Activated T-helper 17 cell treated with anti-CD3 and anti-CD28 coated beads, Interleukin-2, amount 50 U/mL, for 72 hours (primary cell): Measurements from ENCODE around the gene PNCK. TPM values are rescaled to one million over a fixed set of nuclear protein-coding genes. Genes with fewer than 3 reads are reported as not detected.
"Not testable (repeated sequence)": the region's sequence is repeated elsewhere in the genome, so short reads cannot be mapped to it uniquely, and the experiment has no call there.

Experiments used
- ATAC-seq: fragments of 150-1000 bp; cut with Tn5 transposase; replicated peaks from 2 replicates; pipeline ENCODE4 v1.10.0; 2021; ENCODE audit warnings: mild to moderate bottlenecking, moderate library complexity
- H3K27ac Mint-ChIP-seq: one replicate; pipeline ENCODE4 v1.8.0; 2022; ENCODE audit warnings: mixed read lengths
- H3K27me3 Mint-ChIP-seq: one replicate; pipeline ENCODE4 v1.8.0; 2022; ENCODE audit warnings: mixed read lengths
- H3K36me3 Mint-ChIP-seq: one replicate; pipeline ENCODE4 v1.8.0; 2022; ENCODE audit warnings: low read depth, mild to moderate bottlenecking, mixed read lengths
- H3K4me1 Mint-ChIP-seq: one replicate; pipeline ENCODE4 v1.8.0; 2022; ENCODE audit warnings: mixed read lengths
- H3K4me3 Mint-ChIP-seq: one replicate; pipeline ENCODE4 v1.8.0; 2022; ENCODE audit warnings: mild to moderate bottlenecking, mixed read lengths
- H3K9me3 Mint-ChIP-seq: one replicate; pipeline ENCODE4 v1.8.0; 2022; ENCODE audit warnings: mixed read lengths
- total RNA-seq, 2 donors: library from RNA; stranded (reverse); gene quantifications; one replicate each; pipeline ENCODE4 v1.2.3, GENCODE V29; 2022

The PNCK gene
- 10 to 100 TPM in 1 of 2 donors, 1 to 10 TPM in 1; 1.6 to 16.7 TPM for total RNA-seq

DNA sequence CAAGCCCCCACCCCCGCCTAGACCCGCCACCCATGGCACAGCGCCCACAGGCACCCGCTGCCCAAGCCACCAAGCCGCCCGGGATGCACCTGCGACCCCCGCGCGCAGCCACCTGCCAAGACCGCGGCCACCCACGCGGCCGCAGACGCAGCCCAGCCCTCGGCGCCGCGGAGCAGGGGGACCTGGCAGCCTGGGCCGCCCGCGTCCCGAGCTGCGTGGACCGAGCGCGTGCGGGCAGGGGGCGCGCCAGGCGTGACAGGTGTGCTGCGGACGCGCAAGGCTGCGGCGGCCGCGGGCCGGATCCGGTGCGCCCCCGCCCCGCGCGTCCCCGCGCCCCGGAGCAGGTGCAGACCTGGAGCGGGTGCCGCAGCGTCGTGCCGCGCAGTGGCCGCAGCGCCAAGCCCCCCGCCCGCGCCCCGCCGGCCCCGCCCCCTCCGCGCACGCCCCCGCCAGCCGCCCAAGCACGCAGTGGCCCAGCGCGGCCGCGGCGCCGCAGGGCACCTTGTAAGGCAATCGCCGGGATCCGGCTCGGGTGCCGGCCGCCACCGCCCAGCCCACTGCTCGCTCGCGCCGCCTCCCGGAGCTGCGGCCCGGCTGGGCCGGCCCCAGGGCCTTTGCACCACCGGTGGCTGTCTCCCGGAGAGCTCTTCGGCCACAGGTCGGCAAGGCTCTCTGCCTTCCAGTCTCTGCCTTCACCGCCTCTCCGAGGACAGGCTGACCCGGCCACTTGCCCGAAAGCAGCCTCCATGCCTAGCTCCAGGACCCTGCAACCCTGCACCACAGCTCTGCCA lies at the start of gene PNCK:
PNCK (minus strand) TSS at position 386 of the 791 bp plus-strand sequence. CDS start 737 bp downstream, outside the sequence.
- peak within 1 kb of the TSS; percentile 54 for H3K4me3 Mint-ChIP-seq
- H3K4me1 Mint-ChIP-seq, result peaks cover 5% of the 10 kb centered on the region
- H3K36me3 Mint-ChIP-seq, result no peaks in the 10 kb centered on the region
- H3K9me3 Mint-ChIP-seq, result no peaks in the 10 kb centered on the region
- no peak for ATAC-seq
- no peak within 1 kb of the TSS for H3K27ac Mint-ChIP-seq
- peaks cover 10% of the 10 kb centered on the region for H3K27me3 Mint-ChIP-seq

DNA sequence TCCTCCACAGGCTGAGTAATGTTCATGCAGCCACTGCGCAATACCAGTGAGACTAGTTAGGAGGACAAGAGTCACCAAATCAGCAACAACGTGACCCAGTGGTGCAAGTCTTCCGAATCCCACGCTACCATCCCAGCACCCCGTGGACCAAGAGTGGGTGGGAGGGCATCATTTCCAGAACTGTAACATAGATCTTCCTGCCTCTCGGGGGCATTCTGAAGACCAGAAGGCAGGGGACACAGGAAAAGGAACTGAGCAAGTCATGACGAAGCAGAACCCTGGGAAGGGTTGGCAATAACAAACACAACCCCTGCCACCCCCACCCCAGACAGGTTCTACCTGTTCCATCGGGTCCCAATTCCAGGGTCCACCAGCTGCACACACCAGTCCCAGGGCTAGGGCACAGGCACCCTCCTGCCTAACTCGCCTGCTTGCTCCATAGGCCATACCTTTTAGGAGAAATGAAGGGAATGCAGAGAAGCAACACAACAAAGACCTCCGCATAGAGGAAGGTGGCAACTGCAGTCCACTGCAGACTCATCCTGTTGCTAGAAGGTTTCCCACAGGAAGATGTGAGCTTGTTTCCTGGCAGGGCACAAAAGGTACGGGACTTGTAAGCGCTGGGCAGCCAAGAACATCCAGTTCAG lies 49.2 kb upstream of the PNCK start:
- peak overlapping the region; percentile 83 for H3K27ac Mint-ChIP-seq
- H3K4me3 Mint-ChIP-seq, result peak overlapping the region; percentile 86
- H3K27me3 Mint-ChIP-seq, result no peaks in the 10 kb centered on the region
- no peaks in the 10 kb centered on the region for H3K9me3 Mint-ChIP-seq
- peaks cover 49% of the 10 kb centered on the region for H3K36me3 Mint-ChIP-seq
- peaks cover 5% of the 10 kb centered on the region for H3K4me1 Mint-ChIP-seq
- ATAC-seq, result no peak

DNA sequence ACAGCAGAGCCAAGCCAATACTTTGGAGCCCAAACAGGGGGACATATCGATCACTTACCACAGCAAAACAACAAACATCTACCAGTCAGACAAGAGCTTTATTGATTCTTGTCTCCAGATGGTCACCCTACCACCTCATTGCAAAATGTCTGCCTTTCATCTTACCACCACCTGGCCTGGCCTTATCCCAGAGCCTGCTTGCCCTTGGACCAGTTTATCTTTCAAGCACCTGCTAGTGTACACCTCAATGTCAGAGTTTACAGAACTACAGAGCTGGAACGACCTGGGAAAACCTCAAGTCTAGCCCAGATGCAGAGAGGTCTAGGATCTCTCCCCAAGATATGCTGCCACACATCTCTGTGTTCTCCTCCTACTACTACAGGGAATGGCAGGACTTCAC lies 46.1 kb upstream of the PNCK start:
- ATAC-seq, result no peak
- Mint-ChIP-seq H3K4me1 (peaks cover 5% of the 10 kb centered on the region), H3K27me3 (no peaks in the 10 kb centered on the region), H3K9me3 (no peaks in the 10 kb centered on the region), H3K36me3 (peaks cover 74% of the 10 kb centered on the region), H3K27ac (no peak overlapping the region), H3K4me3 (no peak overlapping the region)

DNA sequence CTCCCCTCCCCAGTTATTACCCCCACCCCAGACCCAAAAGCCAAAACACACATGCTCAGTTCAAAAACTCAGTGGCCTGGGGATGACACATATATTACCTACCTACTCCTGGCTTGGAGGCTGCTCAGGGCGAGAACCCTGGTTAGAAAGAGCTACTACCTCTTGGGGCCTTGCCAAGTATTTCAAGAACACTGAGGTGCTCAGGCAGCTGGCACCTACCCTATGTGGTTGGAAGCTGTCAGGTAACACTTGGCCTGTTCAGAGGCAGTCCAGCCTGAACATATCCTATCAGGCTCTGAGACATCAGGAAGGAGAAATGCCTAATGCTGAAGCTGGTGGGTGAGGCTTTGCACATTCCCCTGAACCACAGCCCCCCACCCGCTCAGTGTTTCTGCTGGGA lies 45.6 kb upstream of the PNCK start:
- H3K27me3 Mint-ChIP-seq, result no peaks in the 10 kb centered on the region
- no peak for ATAC-seq
- H3K36me3 Mint-ChIP-seq, result peaks cover 78% of the 10 kb centered on the region
- H3K9me3 Mint-ChIP-seq, result no peaks in the 10 kb centered on the region
- H3K27ac Mint-ChIP-seq, result no peak overlapping the region
- H3K4me3 Mint-ChIP-seq, result no peak overlapping the region
- peaks cover 5% of the 10 kb centered on the region for H3K4me1 Mint-ChIP-seq

DNA sequence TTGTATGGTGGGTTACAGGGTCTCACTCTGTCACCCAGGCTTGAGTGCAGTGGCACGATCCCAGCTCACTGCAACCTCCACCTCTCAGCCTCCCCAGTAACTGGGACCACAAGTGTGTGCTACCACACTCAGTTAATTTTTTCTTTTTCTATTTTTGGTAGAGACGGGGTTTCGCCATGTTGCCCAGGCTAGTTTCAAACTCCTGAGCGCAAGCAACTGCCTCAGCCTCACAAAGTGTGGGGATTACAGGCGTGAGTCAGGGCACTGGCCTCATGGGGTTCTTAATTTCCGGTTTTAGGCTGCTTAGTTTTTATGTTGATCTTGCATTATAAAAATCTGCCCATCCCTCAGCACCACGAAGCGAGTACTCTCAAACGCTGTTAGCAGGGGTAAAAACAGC lies 43.8 kb upstream of the PNCK start:
- H3K9me3 Mint-ChIP-seq, result no peaks in the 10 kb centered on the region
- no peak overlapping the region for H3K27ac Mint-ChIP-seq
- H3K27me3 Mint-ChIP-seq, result no peaks in the 10 kb centered on the region
- ATAC-seq, result no peak
- peaks cover 84% of the 10 kb centered on the region for H3K36me3 Mint-ChIP-seq
- no peak overlapping the region for H3K4me3 Mint-ChIP-seq
- peaks cover 5% of the 10 kb centered on the region for H3K4me1 Mint-ChIP-seq

DNA sequence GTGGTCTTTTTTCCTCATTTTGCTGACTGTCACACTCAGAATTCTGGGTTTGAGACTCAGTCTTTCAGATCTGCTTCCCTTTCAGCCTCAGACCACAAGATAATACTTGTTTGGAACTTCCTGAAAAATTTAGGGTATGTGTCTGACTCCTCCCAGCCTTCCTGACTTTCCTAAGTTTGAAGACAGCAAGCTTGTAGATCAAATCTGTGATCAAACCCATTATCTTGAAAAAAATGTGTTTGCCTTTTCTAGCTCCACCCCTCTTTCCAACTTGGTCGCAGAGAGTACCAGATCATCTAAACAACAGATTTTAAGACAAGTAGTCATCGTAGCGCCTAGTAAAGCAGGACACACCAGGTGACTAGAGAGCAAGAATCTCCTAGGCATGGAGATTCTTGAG lies 40.6 kb upstream of the PNCK start:
- Mint-ChIP-seq H3K27me3 (no peaks in the 10 kb centered on the region), H3K9me3 (no peaks in the 10 kb centered on the region), H3K36me3 (peaks cover 83% of the 10 kb centered on the region), H3K27ac (no peak overlapping the region), H3K4me1 (no peaks in the 10 kb centered on the region), H3K4me3 (no peak overlapping the region)
- no peak for ATAC-seq

DNA sequence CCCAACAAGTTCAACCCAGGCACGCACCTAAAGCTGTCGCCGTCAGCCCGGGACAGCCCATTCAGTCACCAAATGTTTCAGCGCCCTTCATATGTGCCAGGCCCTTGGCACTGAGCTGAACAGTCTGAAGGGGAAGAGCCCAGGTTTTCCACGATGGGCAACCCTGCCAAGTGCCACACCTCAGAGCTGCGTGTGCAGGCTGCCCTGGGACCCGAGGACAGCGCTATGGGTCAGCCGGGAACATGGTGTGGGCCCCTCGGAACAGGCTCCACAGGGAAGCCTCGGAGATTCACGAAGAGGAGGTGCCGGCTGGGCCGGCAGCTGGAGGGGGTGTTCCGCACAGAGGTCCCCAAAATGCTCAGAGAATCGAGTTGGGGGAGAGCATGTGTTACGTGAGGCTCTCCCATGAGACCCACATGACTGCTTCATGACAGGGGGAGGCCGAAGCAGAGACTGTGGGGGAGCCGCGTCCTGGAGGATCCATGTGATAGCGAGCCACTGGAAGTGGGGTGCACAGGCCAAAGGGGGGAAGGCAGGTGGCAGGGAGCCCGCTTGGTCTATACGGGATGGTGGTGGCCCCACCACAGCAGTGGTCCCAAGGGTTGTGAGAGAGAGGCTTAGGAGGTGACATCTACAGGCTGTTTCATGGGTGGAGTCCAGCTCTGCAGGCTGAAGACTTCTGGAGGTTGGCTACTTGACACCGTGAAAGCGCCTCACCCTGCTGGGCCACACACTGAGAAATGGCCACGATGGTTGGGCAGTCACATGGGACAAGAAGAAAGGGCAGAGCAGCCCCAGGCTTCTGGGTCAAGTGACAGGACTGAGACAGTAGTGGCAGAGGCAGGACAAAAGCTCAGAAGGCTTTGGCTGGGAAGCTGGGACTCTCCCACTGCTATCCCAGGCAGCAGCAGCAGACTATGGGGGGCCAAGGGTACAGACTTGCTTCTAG lies 36.4 kb upstream of the PNCK start:
- ATAC-seq, result no peak
- Mint-ChIP-seq H3K27me3 (no peaks in the 10 kb centered on the region), H3K4me1 (no peaks in the 10 kb centered on the region), H3K9me3 (no peaks in the 10 kb centered on the region), H3K27ac (no peak overlapping the region), H3K36me3 (peaks cover 60% of the 10 kb centered on the region), H3K4me3 (no peak overlapping the region)

DNA sequence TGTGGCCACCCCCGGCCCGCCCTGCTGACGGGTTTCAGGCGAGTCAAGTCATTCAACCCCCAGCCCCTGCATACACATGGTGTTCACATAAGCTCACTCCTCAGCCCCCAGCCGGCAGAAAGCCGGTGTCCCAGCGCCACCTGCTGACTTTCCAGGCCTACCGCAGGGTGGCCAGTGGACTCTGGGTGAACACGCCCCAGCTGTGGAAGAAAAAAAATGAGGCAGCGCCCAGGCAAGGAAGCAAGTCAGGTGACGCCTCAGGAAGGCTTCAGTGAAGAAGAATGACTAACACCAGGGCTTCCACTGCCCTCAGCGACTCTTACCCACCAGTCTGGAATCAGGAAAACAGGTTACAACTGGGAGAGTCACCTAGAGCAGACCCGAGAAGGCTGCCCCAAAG lies 34.8 kb upstream of the PNCK start:
- H3K27ac Mint-ChIP-seq, result no peak overlapping the region
- no peak overlapping the region for H3K4me3 Mint-ChIP-seq
- H3K9me3 Mint-ChIP-seq, result no peaks in the 10 kb centered on the region
- H3K36me3 Mint-ChIP-seq, result peaks cover 50% of the 10 kb centered on the region
- H3K4me1 Mint-ChIP-seq, result no peaks in the 10 kb centered on the region
- no peaks in the 10 kb centered on the region for H3K27me3 Mint-ChIP-seq
- peak; percentile 67 for ATAC-seq

DNA sequence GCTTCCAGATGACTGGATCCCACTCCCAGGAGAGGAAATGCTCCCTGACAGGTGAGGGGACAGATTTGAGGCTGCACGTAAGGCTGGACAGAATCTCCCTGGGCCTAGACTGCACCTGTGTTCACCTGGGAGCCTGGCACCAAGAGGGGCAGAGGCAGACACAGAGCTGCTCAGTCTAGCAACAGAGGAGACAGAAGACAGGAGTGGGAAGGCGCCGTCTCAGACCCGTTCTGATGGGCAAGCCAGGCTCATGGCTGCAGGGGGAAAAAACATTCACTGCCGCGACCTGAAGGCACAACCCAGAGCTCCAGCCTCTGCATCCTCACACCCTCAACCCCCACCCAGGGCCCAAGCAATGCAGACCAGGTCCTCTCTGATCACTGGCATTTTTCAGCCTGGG lies 33.8 kb upstream of the PNCK start:
- H3K4me3 Mint-ChIP-seq, result no peak overlapping the region
- ATAC-seq, result no peak
- no peaks in the 10 kb centered on the region for H3K9me3 Mint-ChIP-seq
- peaks cover 52% of the 10 kb centered on the region for H3K36me3 Mint-ChIP-seq
- H3K27me3 Mint-ChIP-seq, result no peaks in the 10 kb centered on the region
- no peak overlapping the region for H3K27ac Mint-ChIP-seq
- H3K4me1 Mint-ChIP-seq, result no peaks in the 10 kb centered on the region

DNA sequence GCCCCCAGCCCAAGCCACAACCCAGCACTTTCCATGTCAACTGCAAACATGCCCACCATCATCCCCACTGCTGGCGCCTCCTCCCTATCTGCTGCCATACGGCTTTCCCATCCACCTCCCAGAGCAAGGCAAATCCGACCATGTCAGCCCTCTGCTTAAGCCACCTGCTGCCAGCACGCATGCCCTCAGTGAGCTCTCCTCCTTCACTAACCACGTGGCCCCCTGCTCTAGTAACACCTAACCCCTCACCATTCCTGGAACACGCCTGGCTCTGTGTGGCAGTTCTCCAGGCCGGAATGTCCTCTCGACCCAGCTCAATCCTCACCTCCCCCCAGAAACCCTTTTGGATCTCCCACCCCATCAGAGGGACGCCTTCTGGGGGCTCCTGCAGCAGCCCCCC lies 33.2 kb upstream of the PNCK start:
- Mint-ChIP-seq H3K9me3 (no peaks in the 10 kb centered on the region), H3K27me3 (no peaks in the 10 kb centered on the region), H3K36me3 (peaks cover 54% of the 10 kb centered on the region), H3K4me1 (no peaks in the 10 kb centered on the region), H3K27ac (peak overlapping the region; percentile 30), H3K4me3 (no peak overlapping the region)
- no peak for ATAC-seq

DNA sequence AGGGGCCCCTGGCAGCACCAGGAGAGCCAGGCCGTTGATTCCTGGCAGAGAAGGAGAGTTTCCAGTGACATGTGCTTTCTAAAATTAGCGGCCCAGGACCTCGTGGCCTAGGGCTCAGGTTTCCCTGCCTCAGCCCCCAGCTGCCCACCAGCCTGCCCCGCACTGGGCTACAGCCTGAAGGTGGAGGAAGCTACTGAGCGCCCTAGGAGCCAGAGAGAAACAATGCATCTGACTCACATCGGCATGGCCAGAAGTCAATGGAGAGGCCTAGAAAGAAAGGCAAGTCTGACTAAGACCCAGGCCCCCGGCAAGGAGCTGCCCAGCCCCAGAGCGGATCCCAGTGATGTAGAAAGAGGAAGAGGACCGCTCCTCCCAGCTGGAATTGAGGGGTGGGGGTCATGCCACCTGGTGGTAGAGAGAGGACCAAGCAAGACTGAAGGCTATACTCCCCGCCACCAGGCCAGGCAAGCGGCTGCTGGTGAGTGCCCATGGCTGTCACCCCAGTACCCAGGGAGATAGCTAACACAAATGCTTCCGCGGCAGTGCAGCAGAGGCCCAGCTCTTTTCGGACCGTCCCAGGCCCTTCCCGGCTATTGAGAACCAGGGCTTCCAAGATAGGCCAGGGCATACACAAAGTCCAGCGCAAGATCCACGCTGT lies 31.9 kb upstream of the PNCK start:
- not testable (repeated sequence) for H3K4me3 Mint-ChIP-seq, H3K4me1 Mint-ChIP-seq, H3K27ac Mint-ChIP-seq, ATAC-seq, H3K9me3 Mint-ChIP-seq, H3K27me3 Mint-ChIP-seq
- peaks cover 42% of the 10 kb centered on the region for H3K36me3 Mint-ChIP-seq

DNA sequence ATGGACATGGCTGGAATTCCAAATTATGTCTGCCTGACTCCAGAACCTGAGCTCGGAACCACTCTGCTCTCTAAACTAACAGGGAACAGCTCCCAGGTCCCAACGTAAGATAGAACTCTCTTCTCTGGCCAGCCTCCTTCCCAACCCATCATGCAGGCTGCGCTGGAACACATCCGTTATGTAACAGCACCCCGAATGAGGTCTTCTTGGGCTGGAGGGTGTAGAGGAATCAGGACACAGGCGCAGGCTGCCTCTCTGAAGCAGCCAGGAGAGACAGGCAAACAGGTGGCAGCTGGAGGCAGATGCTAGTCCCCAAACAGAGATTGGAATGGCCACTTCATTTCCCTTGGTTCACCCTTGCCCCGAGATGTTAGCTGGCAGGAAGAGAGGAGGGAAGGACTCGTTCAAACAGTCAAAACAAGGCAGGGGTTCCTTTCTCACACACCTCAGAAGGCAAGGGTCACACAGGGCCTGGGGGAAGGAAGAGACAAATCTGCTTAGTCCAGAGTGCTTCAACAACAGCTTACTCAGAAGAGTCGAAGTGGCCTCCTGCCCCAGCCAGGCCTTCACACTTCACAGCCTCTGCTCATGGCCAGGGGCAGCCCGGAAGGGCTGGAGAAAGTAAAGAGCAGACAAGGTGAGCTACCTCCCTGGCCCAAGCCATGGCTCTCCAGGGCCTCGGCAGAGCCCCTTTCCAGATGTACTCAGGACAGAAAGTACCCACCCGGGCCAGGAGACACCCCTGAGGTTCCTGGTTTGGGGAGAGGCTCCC lies 31.2 kb upstream of the PNCK start:
- not testable (repeated sequence) for H3K4me3 Mint-ChIP-seq, H3K4me1 Mint-ChIP-seq, H3K9me3 Mint-ChIP-seq, H3K27ac Mint-ChIP-seq, H3K27me3 Mint-ChIP-seq, ATAC-seq
- peaks cover 35% of the 10 kb centered on the region for H3K36me3 Mint-ChIP-seq

DNA sequence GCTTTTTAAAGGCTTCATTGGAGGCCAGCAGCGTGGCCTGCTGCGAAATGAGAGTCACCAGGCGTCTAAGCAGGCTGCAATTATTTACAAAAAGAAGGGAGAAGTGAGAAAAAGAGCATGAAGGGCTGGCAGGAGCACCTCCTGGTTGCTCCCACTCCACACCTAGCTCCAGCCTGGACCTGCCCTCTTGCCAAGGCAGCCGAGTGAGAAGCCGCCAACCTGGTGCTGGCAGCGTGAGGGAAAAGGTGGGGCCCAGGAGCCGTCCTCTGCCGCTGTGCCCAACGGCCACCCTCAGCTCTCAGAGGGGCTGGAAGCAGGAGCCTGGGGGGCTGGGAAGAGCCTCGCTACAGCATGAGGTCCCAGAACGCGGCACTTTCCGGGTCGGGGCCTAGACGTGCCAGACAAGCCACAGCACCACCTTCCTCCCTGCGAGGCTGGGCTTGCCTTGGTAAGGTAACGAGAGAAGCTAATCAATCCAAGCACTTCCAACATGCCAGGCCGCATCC lies 30.5 kb upstream of the PNCK start:
- Mint-ChIP-seq H3K27ac (no peak overlapping the region), H3K27me3 (no peaks in the 10 kb centered on the region), H3K36me3 (peaks cover 33% of the 10 kb centered on the region), H3K9me3 (no peaks in the 10 kb centered on the region), H3K4me3 (no peak overlapping the region), H3K4me1 (no peaks in the 10 kb centered on the region)
- ATAC-seq, result no peak
